Naive B cell (primary cell): ENCODE data around the gene MAGI2. TPM values are rescaled to one million over a fixed set of nuclear protein-coding genes. Genes with fewer than 3 reads are reported as not detected.

Experiments used
- ATAC-seq, 2 donors: fragments of 150-1000 bp; cut with Tn5 transposase; 2 replicates each; pipeline ENCODE4 v1.10.0; 2021; ENCODE audit warnings: low read depth in 2 of 2, mild to moderate bottlenecking in 2 of 2, moderate library complexity in 2 of 2
- DNase-seq: peaks from one replicate; pipeline ENCODE4 v3.0.0; 2022
- H3K27ac Mint-ChIP-seq, 6 donors: one replicate each; pipeline ENCODE4 v1.8.0; 2020 to 2022; ENCODE audit warnings: mild to moderate bottlenecking in 6 of 6, mixed read lengths in 6 of 6, moderate library complexity in 5 of 6, inconsistent platforms in 2 of 6
- H3K27me3 Mint-ChIP-seq, 3 donors: one replicate each; pipeline ENCODE4 v1.8.0; 2021 to 2022; ENCODE audit warnings: mixed read lengths in 3 of 3, mild to moderate bottlenecking in 1 of 3
- H3K36me3 Mint-ChIP-seq, 2 donors: one replicate each; pipeline ENCODE4 v1.8.0; 2020 to 2022; ENCODE audit warnings: mixed read lengths in 2 of 2, inconsistent platforms in 1 of 2, mild to moderate bottlenecking in 1 of 2
- H3K4me1 Mint-ChIP-seq, 3 donors: one replicate each; pipeline ENCODE4 v1.8.0; 2020 to 2022; ENCODE audit warnings: mixed read lengths in 3 of 3, inconsistent platforms in 1 of 3, mild to moderate bottlenecking in 1 of 3, moderate library complexity in 1 of 3
- H3K4me3 Mint-ChIP-seq, 8 donors: one replicate each; pipeline ENCODE4 v1.8.0; 2020 to 2022; ENCODE audit warnings: mild to moderate bottlenecking in 8 of 8, mixed read lengths in 8 of 8, moderate library complexity in 8 of 8, inconsistent platforms in 2 of 8
- H3K9me3 Mint-ChIP-seq, 7 donors: one replicate each; pipeline ENCODE4 v1.8.0; 2020 to 2022; ENCODE audit warnings: mixed read lengths in 7 of 7, mild to moderate bottlenecking in 5 of 7, inconsistent platforms in 2 of 7, moderate library complexity in 1 of 7
- polyA plus RNA-seq, 6 donors: library from polyadenylated mRNA; unstranded; fragments of 300-500 nt; fragmentation: Illumina TruSeq; gene quantifications; one replicate each; pipeline ENCODE4 v1.2.3, GENCODE V29; 2021; ENCODE audit warnings: low read depth in 6 of 6

The MAGI2 gene
- polyA plus RNA-seq, 6 donors from 2014 or later: 0.04 to 0.06 (median 0.04) TPM; not detected in 3

DNA sequence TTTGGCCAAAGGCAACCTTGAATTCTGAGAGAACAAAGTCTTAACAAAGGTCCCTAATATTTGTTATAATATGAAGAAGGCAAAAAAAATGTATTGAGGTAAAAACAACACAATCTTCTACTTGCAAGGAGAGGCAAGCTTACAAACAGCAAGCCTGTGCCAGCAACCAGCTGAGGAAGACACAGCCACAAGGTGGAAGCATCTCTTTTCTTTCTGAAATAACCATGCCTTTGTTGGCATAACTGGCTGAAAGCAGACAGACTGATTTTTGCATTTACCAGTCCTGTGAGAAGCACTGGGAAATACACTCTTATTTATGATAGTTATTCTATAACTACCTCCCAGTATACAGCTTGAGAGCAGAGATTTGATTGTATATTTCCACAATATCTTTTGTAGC lies 1362.9 kb downstream of the MAGI2 start:
- ATAC-seq: no peak
- DNase-seq: no peak
- Mint-ChIP-seq H3K9me3 (peaks cover 0 to 9% (median 0%) of the 10 kb centered on the region in 7 donors), H3K4me3 (no peak overlapping the region), H3K4me1 (no peaks in the 10 kb centered on the region), H3K27me3 (peaks cover 15 to 20% (median 19%) of the 10 kb centered on the region in 3 donors), H3K36me3 (no peaks in the 10 kb centered on the region), H3K27ac (no peak overlapping the region)

DNA sequence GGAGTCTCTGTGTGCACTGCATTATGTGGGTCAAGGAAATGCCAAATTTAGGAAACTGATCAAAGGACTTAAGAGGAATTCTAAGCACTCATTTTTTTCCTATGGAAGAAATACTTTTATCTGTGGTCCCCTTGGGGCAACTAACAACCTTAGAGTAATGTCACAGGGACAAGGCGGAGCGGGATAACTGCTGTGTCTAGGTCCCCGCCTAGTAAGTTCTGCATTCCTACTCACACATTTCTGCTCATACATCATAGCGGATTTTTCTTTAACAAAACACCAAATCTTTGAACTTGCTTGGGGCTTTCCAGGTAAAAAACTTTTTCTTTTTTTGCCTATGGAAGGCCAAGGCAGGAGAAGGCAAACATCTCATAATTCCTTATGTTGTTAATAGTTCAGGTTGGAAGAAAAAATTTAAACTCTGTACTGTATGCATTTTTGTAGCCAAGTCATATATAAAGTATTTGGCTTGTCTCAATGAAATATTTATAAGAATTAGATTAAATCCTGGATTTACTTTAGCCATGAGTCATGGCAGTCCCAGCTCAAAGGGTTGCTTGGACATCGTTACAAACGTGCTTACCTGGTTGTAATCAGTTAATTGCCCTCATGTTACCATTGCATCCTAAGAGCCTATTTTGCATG lies 1369.9 kb downstream of the MAGI2 start:
- peaks cover 0 to 9% (median 5%) of the 10 kb centered on the region in 3 donors for H3K27me3 Mint-ChIP-seq
- H3K4me1 Mint-ChIP-seq: no peaks in the 10 kb centered on the region
- ATAC-seq (no peak), DNase-seq (no peak)
- H3K9me3 Mint-ChIP-seq: no peaks in the 10 kb centered on the region
- no peak overlapping the region for H3K4me3 Mint-ChIP-seq
- H3K36me3 Mint-ChIP-seq: no peaks in the 10 kb centered on the region
- no peak overlapping the region for H3K27ac Mint-ChIP-seq

DNA sequence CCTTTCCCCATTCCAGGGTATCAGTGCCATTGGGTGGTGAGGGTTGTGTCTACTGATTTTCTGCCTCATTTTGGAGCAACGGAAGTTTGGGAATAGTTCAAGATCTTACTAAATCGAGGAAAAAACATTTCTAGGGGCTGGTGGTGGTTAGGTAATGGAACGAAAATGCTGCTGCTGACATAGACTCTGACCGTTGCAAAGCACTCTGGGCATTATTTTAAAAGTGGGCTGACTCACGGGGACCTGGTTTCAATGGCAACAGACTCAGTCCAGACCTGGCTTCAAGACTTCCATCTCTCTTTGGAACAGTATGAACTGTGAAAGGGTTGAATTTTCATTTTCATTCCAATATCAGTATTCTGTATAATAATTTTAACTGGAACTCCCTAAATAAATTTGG lies 1370.9 kb downstream of the MAGI2 start:
- no peak for DNase-seq
- Mint-ChIP-seq H3K27me3 (peaks cover 0 to 12% (median 5%) of the 10 kb centered on the region in 3 donors), H3K27ac (no peak overlapping the region), H3K4me1 (no peaks in the 10 kb centered on the region), H3K36me3 (no peaks in the 10 kb centered on the region), H3K4me3 (no peak overlapping the region), H3K9me3 (no peaks in the 10 kb centered on the region)
- ATAC-seq: no peak

DNA sequence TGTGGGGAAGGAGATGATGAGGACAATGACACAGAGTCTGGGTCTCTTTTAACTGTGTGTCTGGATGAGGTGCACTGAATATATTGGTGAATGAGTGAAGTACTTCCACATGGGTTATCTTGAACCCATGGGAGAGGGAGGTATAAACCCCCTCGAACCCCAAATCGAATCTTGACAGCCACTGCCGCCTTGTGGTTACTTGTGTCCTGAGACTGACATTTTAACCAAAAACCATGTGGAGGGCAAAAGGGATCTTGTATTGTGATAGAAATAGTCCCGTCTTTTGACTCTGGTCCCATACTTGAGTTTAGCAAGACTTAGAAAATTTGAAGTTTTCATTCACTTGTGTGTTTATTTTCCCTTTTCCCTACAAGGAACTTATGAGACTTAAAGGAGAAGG lies 1371.6 kb downstream of the MAGI2 start:
- DNase-seq (no peak), ATAC-seq (no peak)
- Mint-ChIP-seq H3K9me3 (no peaks in the 10 kb centered on the region), H3K36me3 (no peaks in the 10 kb centered on the region), H3K4me3 (no peak overlapping the region), H3K27ac (no peak overlapping the region), H3K27me3 (peaks cover 0 to 11% (median 3%) of the 10 kb centered on the region in 3 donors), H3K4me1 (no peaks in the 10 kb centered on the region)

DNA sequence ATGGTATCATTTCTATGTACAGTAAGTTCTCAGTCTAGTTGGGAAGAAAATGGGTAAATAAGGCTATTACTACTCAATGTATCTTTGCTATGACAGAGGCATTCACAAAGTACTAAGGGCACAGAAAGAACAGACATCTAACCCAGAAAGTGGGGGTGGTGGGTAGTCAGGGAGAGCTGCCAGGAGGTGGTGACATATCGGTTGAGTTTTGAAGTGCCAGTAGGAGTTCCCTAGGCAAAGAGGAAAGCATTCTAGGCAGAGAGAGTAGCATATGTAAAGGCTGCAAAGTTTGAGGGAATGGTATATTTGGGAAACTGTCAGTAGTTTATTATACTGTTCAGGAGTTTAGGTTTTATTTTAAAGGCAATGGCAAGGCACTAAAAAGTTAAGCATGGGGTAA lies 1372.1 kb downstream of the MAGI2 start:
- no peaks in the 10 kb centered on the region for H3K36me3 Mint-ChIP-seq
- no peak overlapping the region for H3K4me3 Mint-ChIP-seq
- H3K4me1 Mint-ChIP-seq: no peaks in the 10 kb centered on the region
- no peak for ATAC-seq
- DNase-seq: no peak
- H3K9me3 Mint-ChIP-seq: no peaks in the 10 kb centered on the region
- no peak overlapping the region for H3K27ac Mint-ChIP-seq
- peaks cover 0 to 11% (median 0%) of the 10 kb centered on the region in 3 donors for H3K27me3 Mint-ChIP-seq

DNA sequence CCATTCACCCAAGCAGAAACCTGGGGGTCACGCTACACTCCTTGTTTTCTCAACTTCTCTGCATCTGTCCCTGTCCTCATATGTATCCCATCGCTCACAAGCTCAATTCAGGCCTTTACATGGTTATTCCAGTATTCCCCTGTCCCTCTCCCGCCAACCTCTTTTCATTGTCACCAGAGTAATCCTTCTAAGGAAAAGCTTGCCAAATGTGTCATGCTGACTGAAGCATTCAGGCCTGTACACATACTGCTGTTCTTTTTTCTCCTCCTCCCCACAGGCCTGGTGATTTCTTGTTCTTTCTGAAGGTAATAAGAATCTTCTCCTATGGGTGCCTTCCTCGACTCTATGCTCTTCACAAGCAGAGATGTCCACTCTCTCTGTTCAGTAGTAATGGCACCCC lies 1372.7 kb downstream of the MAGI2 start:
- H3K4me3 Mint-ChIP-seq: no peak overlapping the region
- no peak overlapping the region for H3K27ac Mint-ChIP-seq
- DNase-seq (no peak), ATAC-seq (no peak)
- no peaks in the 10 kb centered on the region for H3K4me1 Mint-ChIP-seq
- H3K27me3 Mint-ChIP-seq: peaks cover 0 to 11% (median 0%) of the 10 kb centered on the region in 3 donors
- no peaks in the 10 kb centered on the region for H3K9me3 Mint-ChIP-seq
- no peaks in the 10 kb centered on the region for H3K36me3 Mint-ChIP-seq

DNA sequence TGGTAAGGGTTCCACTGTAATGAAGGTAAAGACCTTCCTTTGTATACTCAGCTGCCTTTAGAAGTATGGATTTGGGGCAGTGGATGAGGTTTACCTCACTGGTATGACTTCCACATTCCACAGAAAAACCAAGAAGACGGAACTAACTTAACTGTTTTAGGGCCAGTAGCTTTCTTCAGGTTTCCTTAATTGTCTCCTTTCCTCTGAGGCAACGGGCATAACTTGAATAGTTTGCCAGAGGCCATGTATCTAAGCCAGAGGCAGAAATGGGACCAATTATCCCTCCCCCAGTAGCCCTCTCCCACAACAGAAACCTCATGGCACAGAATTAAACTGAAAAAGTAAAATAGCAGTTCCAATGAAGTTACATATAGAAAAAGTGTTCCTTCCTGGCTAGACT lies 1373.2 kb downstream of the MAGI2 start:
- H3K27me3 Mint-ChIP-seq: peaks cover 0 to 11% (median 0%) of the 10 kb centered on the region in 3 donors
- ATAC-seq: no peak

DNA sequence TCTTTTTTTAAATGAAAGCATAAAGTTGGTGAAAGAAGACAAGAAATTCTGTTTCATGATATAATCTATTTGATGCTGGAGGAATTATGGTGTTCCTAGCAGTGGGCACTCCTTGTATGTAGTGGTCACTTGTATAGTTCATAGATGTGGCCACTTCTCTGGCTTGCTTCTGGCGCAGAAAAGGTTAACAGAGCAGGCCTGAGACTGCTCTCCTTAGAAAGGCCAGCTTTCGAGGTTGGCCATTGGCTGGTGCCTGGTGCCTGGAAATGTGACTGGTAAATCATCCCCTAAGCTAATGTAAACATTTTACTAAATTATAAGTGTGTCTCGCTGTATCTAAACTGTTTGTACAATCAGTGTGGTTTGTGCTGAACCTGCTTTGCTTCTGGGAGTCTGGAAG lies 1378.8 kb downstream of the MAGI2 start:
- no peak for ATAC-seq
- H3K36me3 Mint-ChIP-seq: no peaks in the 10 kb centered on the region
- H3K4me3 Mint-ChIP-seq: no peak overlapping the region
- H3K27ac Mint-ChIP-seq: no peak overlapping the region
- H3K9me3 Mint-ChIP-seq: no peaks in the 10 kb centered on the region
- DNase-seq: no peak
- H3K4me1 Mint-ChIP-seq: peaks cover 0 to 4% (median 4%) of the 10 kb centered on the region in 3 donors
- H3K27me3 Mint-ChIP-seq: peaks cover 0 to 6% (median 5%) of the 10 kb centered on the region in 3 donors

More for the DNA sequence above, 1373.2 kb downstream of the MAGI2 start:
- no peak for DNase-seq
- Mint-ChIP-seq H3K4me3 (no peak overlapping the region), H3K36me3 (no peaks in the 10 kb centered on the region), H3K27ac (no peak overlapping the region), H3K9me3 (no peaks in the 10 kb centered on the region), H3K4me1 (no peaks in the 10 kb centered on the region)

DNA sequence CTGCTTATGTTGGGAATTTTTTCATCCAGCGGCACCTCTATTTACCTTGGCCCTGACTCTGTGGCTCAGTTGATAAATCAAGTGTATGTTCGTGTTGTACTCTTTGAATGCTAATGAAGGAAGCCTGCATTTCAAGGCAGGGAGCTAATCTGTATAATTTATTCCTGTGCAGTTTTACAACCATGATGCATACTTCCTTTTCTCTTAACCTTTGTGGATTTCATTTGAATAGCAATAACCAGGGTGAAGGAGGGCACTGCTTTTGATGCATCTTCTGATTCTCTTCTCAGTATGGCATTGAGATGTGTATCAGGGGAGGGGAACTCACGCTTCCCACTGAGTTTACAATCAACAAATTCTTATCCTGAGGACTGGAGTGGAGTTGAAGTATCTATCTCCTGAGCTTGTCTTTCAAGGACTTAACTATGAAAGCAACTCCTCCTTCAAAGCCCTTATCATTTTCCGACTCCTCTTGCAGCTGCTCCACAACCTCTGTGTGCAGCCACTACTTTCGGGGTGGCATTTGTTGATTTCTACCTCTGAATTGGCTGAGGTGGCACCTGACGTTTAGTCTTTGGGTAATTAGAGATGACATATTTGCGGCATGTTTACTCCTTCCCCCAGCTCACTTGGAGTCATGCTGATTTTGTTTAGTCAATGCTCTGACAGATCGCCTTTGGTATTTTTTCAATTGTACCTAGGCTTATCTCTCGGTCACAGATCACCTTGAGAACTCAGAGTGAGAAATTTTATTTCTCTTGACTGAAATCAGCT lies 1379.7 kb downstream of the MAGI2 start:
- no peak overlapping the region for H3K4me3 Mint-ChIP-seq
- DNase-seq: no peak
- H3K36me3 Mint-ChIP-seq: no peaks in the 10 kb centered on the region
- no peak overlapping the region for H3K27ac Mint-ChIP-seq
- H3K9me3 Mint-ChIP-seq: peaks cover 0 to 2% (median 0%) of the 10 kb centered on the region in 7 donors
- ATAC-seq: no peak
- peaks cover 0 to 6% (median 5%) of the 10 kb centered on the region in 3 donors for H3K27me3 Mint-ChIP-seq
- peaks cover 0 to 4% (median 4%) of the 10 kb centered on the region in 3 donors for H3K4me1 Mint-ChIP-seq

DNA sequence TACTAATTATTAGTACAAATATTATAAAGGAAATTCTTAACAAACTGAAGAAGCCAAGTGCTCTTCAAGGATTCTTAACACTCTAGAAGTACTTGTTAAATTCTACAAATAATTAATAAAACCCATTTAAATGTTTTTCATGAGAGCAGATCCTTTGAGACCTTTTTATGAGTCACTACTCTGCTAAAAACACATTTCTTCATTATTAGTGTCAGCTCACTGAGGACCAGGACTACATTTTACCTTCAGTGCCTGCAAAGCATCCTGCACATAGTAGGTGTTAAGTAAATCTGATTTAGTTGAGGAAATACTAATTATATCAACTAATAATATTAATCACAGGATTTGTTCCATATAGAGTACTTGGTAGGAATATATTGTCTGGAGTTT lies 1381.3 kb downstream of the MAGI2 start:
- no peak for DNase-seq
- peaks cover 0 to 4% (median 4%) of the 10 kb centered on the region in 3 donors for H3K4me1 Mint-ChIP-seq
- peaks cover 0 to 2% (median 0%) of the 10 kb centered on the region in 7 donors for H3K9me3 Mint-ChIP-seq
- H3K27me3 Mint-ChIP-seq: peaks cover 0 to 5% (median 0%) of the 10 kb centered on the region in 3 donors
- H3K4me3 Mint-ChIP-seq: no peak overlapping the region
- ATAC-seq: no peak
- H3K27ac Mint-ChIP-seq: no peak overlapping the region
- no peaks in the 10 kb centered on the region for H3K36me3 Mint-ChIP-seq

DNA sequence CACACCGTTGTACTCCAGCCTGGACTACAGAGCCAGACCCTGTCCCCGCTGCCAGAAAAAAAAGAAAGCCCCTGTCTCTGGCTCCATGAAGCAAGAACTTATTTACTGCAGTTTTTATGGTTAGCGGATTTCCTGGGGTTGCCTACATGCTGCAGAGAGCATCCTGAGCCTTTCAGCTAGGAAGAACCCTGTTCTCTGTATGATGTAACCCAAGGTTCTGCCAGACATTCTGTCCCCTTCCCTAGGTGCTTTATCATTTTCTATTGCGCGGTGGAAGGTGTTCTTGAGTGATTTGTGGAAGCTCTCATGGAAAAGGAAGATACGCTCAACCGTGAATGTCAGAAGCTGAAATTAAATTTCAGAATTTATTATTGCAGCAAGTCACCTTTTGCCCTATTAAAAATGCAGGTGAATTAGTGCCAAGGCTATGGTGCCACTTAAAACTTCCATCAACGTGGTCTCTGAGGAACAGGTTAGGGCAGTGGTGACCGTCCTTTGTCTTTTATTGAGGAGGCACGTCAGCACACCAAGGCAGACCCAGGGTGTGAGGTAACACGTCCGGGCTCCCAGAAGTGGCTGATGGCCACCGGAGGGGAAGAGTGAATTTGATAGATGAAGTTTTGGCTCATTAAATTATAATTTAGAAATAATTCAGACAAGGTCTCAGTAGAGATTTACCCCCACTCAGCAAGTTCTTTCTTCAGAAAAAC lies 1381.8 kb downstream of the MAGI2 start:
- ATAC-seq (no peak), DNase-seq (no peak)
- Mint-ChIP-seq H3K27me3 (peaks cover 0 to 5% (median 0%) of the 10 kb centered on the region in 3 donors), H3K4me1 (peaks cover 0 to 4% (median 4%) of the 10 kb centered on the region in 3 donors), H3K9me3 (peaks cover 0 to 2% (median 0%) of the 10 kb centered on the region in 7 donors), H3K36me3 (no peaks in the 10 kb centered on the region), H3K27ac (no peak overlapping the region), H3K4me3 (peak overlapping the region in 1 of 8 donors; percentile 30)

DNA sequence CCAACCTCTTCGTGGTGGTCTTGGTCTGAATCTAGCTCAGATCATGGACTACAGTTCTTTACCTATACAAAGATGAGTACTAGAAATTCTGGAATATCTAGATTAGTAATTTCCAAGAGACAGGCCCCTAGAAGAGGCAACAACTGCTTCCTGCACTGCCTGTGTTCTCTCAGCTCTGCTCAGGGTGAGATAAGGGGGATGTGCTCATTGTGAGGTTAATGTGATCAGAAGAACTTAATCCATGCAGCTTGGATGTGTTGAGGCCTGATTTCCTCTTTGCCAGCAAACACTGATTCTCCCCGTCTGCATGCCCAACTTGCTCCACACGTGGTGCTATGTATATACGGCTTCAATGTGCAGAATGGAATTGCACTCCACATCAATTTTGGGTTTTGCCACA lies 1386.9 kb downstream of the MAGI2 start:
- peak overlapping the region in 1 of 6 donors; percentile 12 for H3K27ac Mint-ChIP-seq
- H3K4me1 Mint-ChIP-seq: no peaks in the 10 kb centered on the region
- DNase-seq (no peak), ATAC-seq (no peak)
- H3K36me3 Mint-ChIP-seq: no peaks in the 10 kb centered on the region
- H3K27me3 Mint-ChIP-seq: peaks cover 0 to 13% (median 0%) of the 10 kb centered on the region in 3 donors
- H3K4me3 Mint-ChIP-seq: no peak overlapping the region
- H3K9me3 Mint-ChIP-seq: peaks cover 0 to 2% (median 0%) of the 10 kb centered on the region in 7 donors

DNA sequence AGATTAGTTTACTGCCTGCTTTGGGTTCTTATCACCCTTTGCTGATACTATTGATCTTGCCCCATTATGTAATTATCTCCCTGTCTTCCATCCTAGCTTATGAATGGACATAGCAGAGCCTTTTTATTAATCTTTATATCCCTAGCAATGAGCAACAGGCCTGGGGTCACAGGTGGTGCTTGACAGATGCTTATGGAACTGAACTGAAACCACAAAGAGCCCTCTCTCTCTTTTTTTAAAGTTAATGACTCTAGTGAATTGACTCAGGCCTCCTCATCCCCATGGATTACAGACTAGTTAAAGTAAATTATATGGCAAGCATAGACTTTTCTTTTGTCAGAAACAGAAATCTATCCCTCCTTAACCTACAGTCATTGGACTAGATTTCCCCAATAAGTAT lies 1389.7 kb downstream of the MAGI2 start:
- no peak for ATAC-seq
- no peak overlapping the region for H3K27ac Mint-ChIP-seq

More for the DNA sequence above, 1389.7 kb downstream of the MAGI2 start:
- peaks cover 0 to 42% (median 7%) of the 10 kb centered on the region in 3 donors for H3K27me3 Mint-ChIP-seq
- no peaks in the 10 kb centered on the region for H3K4me1 Mint-ChIP-seq
- no peak overlapping the region for H3K4me3 Mint-ChIP-seq
- no peaks in the 10 kb centered on the region for H3K9me3 Mint-ChIP-seq
- no peaks in the 10 kb centered on the region for H3K36me3 Mint-ChIP-seq
- no peak for DNase-seq
